NCI-H524 treated with DMSO at 0.1 percent for 48 hours (cell line): ENCODE data around the gene CETP.
"Not testable (repeated sequence)": the region's sequence is repeated elsewhere in the genome, so short reads cannot be mapped to it uniquely, and the experiment has no call there.

Source experiments
- DNase-seq: peaks from one replicate; lab custom pipeline; 2025; lab: John Stamatoyannopoulos, UW

Gene CETP

DNA sequence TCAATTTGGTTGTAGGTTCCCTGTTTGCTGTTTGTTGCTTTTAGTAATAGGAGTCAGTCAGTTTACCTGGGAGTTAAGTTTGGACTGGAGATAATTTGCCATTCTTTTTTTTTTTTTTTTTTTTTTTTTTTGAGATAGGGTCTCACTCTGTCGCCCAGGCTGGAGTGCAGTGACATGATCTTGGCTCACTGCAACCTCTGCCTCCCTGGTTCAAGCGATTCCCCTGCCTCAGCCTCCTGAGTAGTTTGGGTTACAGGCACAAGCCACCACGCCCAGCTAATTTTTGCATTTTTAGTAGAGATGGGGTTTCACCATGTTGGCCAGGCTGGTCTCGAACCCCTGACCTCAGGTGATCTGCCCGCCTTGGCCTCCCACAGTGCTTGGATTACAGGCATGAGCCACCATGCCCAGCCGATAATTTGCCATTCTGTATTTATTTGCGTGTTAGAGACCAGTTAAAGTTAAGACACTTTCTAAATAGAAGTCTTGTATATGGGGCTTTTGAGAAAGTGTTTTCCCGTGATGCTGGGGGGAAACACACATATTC lies 27.1 kb upstream of the CETP start:
- DNase-seq, result not testable (repeated sequence)

DNA sequence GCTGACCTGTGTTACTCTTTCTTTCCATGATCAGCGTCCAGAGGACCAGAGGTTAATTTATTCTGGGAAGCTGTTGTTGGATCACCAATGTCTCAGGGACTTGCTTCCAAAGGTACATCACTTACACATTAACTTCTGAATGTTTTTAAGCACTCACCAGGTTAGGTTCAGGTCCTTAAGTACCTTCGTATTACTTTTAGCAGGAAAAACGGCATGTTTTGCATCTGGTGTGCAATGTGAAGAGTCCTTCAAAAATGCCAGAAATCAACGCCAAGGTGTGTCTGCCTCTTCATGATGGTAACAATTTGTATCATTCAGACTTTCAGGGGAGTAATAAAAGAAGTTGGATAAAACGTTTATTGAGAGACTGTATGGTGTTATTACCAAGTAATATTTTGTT lies 26.5 kb upstream of the CETP start:
- no peak for DNase-seq

DNA sequence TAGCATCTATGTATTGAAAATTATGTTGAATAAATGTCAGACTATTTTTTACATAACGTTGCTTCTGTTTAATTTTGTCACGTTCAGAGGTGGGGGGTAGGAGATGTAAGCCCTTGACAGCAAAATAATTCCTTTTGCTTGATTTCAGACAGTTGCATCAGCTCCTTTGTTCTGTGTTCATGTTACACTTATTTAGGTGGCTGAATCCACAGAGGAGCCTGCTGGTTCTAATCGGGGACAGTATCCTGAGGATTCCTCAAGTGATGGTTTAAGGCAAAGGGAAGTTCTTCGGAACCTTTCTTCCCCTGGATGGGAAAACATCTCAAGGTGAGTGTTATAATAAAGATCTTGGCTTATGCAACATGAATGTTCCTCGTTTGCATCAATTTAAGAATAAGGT lies 25.3 kb upstream of the CETP start:
- DNase-seq, result no peak

DNA sequence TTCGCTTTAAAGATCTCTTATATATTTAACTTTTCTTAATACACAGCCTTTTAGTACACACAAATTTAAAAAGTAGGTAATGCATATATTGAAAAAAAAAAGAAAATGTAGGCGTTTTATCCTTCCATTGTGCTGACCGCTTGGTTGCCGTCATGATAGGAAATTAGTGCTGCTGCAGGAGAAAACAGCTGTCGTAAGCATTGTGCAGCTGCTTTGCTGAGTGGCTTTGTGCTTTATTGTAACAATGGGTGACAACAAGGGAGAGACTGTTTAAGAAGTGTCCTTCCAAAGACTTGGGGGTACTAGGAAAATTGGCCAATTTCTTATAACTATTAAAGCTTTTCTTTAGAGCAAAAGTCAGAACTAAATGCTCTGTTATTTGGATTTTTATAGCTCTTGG lies 24.8 kb upstream of the CETP start:
- no peak for DNase-seq

DNA sequence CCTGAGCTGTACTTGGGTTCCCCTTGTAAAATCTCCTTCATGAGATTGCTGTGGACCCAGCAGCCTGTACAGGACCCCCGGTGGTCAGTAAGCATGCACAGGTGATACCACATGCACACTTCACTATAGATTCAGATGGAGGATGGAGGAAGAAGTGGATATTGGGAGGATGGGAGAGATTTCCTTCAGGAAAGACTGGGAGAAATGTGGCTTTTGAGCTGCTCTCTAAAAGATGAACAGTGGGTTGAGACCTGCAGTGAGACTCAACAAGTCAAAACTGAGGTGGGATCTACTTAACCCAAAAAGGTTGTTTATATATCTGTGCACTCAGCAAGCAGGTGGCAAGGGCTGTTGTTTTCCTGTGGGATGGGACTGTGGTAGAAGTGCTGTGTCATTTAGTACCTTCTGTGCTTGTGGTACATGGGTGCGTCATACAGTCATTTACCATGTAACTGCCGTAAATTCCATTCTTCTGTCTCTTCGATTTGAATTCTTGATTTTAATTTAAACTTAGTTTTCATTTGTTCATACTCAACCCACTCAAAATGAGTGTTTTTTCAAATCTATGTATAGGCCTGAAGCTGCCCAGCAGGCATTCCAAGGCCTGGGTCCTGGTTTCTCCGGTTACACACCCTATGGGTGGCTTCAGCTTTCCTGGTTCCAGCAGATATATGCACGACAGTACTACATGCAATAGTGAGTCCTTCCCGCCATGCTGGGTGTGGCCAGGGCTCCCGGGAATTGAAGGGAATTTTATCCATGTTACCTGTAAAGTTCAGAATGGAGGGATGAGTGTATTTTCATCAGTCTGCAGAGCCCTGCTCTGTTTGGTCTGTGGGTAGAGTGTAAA lies 22.9 kb upstream of the CETP start:
- no peak for DNase-seq

DNA sequence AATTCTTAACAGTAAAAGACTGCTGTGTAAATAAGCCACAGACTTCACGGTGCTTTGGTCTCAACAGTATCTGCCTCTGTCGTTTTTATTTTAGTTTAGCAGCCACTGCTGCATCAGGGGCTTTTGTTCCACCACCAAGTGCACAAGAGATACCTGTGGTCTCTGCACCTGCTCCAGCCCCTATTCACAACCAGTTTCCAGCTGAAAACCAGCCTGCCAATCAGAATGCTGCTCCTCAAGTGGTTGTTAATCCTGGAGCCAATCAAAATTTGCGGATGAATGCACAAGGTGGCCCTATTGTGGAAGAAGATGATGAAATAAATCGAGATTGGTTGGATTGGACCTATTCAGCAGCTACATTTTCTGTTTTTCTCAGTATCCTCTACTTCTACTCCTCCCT lies 21.9 kb upstream of the CETP start:
- no peak for DNase-seq

DNA sequence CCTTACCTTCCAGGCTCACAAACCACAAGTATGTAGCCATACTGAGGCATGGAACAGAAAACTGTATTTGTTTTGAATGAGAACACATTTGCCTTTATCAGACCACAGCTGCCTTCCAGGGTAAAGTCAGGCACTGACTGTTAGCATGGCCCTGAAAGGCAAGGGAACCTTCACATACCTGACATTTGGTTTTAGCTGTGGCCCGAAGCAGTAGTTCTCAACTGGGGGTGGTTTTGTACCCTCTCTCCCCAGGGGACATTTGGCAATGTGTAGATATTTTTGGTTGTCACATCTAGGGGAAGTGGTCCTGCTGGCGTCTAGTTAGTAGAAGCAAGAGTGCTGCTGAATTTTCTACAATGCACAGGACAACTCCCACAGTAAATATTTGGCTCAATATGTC lies 20.7 kb upstream of the CETP start:
- DNase-seq, result no peak

- no peak for DNase-seq
These were observed 19.9 kb upstream of the CETP start for GRCh38 chr16:56941856-56942331.

DNA sequence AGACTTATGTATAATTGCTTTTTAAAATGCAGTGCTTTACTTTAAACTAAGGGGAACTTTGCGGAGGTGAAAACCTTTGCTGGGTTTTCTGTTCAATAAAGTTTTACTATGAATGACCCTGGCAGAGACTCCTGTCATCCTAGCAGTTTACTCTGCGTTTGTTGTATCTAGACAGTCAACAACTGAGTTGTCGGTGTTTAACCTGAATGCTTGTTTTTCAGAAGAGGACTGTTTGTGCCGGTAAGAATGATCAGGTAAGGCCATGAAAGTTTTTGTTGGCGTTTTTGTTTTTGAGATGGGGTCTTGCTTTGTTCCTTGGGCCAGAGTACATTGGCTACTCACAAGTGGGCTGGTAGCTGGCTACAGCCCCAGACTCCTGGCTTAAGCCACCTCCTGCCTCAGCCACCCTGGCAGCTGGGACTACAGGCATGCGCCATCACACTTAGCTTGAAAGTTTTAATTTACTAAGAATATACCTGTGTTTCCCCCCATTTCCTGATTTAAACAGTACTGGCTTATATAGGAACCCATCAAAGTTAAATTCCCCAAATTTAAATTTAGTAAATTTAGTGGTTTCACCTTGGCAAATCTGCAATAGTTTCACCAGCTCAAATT lies 17.9 kb upstream of the CETP start:
- no peak for DNase-seq

GRCh38 chr16:56944954-56945839 lies 16.6 kb upstream of the CETP start:
- peak; percentile 36 for DNase-seq

- DNase-seq, result no peak
These were observed 15.8 kb upstream of the CETP start for GRCh38 chr16:56945847-56946527.

DNA sequence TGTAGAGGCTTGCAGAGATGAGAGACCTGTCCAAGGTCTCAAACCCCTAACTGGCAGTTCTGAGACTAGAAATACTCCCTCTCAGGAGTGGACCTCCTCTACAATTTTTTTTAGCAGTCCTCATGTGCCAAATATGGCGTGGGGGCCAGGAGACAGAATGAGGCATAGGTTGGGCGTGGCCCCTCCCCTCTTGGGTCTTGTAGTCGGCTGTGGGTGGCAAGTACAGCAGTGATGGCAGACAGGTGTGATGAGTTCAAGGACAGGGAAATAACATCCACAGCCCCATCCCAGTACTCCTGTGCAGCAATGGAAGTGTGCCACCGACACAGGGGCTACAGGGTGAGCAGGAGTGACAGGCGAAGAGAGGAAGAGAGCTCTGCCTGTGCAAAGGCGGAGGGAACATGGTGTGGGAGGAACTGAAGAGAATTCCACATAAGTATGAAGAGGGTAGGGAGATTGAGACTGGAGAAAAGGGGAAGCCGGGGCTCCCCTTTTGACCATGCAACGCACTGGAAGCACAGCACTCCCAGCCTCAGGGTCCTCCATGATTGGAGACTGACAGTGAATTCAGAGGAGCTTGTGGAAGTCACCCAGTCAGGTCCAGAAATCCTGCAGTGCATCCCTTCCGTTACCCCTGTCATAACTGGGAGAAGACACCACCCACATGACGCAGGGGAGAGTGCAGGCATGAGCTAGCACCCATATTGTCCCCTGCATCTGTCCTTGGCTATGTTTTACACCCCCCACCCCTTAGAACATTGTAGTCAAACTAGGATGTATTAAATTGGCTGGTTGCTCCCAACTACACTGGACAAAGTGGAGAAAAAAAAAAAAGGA lies 14.8 kb upstream of the CETP start:
- no peak for DNase-seq

DNA sequence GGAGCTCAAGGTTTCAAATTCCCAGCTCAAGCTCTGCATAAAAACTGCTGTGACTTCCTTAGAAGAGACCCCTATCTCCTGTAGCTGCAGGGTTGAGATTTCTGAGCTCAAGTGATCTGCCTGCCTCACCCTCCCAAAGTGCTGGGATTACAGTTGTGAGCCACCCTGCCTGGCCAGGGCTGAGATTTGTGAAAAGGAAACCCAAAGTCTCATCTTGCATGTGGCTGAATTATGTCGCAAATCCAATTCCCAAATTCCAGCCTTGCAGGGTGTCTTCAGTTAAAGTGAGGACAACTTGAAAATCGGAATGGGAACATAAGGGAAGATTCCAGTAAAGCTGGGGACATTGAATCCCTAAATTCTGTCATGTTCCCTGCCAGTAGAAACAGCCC lies 14.2 kb upstream of the CETP start:
- no peak for DNase-seq

GRCh38 chr16:56948234-56948633 lies 13.5 kb upstream of the CETP start:
- DNase-seq, result no peak

DNA sequence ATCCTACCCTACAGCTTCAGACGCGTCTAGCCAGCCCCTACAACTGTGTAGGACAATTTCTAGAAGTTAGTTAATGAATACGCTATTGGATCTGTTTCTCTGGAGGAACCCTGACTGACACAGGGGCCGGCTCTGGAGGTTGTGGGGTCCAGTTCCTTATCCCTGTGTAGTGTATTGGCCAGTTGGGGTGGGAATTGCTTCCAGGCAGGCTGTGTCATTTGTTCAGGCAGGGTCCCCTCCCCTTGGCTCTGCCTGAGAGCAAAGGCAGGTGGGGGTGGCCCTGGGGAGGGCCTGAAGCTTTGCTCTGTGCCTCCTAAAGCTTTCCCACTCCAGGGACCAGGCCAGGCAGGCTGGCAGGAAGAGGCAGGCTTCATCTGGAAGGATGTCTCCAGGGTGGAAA lies 11.7 kb upstream of the CETP start:
- no peak for DNase-seq

DNA sequence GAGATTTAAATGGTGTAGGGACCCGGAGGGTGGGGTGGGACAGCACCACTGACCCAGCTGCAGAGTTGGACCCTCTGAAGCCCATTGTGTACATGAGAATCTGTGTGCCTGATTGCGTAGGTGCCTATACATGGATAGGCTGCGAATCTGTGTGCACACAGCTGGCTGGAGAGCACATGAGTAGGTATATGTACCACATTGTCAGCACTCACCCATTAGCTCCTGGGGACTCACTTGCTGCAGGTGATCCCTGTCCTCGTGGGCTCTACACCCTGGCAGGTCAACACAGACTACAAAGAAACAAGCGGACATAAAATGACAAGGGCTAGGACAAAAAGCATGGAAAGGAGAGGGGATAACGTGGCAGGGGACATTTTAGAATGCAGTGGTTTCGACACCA lies 11.3 kb upstream of the CETP start:
- no peak for DNase-seq

DNA sequence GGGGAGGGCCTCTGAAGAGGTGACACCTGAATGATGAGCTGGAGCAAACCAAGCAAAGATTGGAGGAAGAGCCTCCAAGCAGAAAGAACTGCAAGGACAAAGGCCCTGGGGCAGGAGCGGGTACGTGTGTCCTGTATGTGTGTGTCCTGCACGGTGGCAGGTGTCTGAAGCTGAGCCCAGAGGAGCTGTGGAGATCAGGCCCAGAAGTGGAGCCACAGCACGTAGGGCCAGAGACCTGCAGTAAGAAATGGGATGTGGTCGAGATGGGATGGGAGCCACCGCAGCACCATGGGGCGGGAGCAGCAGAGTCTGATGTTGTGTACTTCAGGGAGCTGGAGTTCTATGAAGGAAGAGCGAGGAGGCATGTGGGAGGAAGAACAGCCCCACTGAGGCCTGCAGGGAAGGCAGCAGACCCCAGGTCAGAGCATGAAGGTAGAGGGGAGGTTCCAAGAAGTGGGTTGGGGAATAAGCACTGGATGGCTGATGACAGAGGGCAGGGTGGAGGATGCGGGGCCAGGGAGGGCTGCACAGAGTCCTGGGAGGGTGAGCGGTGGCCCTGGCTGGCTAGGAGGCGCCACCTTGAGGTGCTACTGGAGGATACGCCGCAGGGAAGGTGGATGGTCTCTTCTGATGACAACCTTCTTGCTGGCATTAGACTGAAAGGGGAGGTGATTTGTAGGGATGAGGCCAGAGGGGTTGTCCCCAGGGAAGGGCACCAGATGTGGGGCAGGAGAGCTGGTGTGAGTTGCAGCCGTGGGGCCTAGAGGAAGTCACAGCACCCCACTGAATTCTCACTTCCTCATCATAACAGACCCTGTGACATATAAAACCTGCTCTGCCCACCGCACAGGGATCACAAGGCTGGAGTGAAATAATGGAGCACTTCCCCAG lies 10.6 kb upstream of the CETP start:
- no peak for DNase-seq

DNA sequence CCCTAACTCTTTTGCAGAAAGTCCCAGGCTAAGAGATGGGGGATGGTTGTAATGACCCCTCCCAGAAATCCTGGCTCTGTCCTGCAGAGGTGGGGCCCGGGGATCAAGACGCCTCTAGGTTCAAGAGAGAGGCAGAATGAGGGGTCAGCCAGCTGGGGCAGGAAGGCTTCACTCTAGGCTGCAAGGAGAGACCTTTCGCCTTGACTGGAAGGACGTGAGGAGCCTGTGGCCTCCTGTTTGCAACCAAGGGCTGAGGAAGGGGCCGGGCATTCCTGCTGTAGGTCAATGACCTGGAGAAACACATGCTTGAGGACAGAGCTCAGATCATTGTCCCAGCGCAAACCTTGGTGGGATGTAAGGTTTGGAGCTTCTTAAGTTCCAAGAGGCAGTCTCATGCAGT lies 8.7 kb upstream of the CETP start:
- no peak for DNase-seq

GRCh38 chr16:56956076-56956475 lies 5.7 kb upstream of the CETP start:
- no peak for DNase-seq

GRCh38 chr16:56956756-56957155 lies 5.0 kb upstream of the CETP start:
- no peak for DNase-seq
